Measurements from ENCODE around the gene PAM16.

The PAM16 gene

GRCh38 chr16:4325253-4325758 lies 25.8 kb downstream of the PAM16 start:
- Histone ChIP-seq H3K9me3 (ENCODE audit: severe bottlenecking) (no peaks in the 10 kb centered on the region), H3K27me3 (ENCODE audit: insufficient read depth, low read depth, severe bottlenecking) (no peaks in the 10 kb centered on the region), H3K27ac (no peak overlapping the region), H3K36me3 (no peaks in the 10 kb centered on the region; the same call in none of the 2 replicates), H3K4me3 (ENCODE audit: low read depth, low read length) (no peak overlapping the region)
- no peak for DNase-seq
- no peak for TF ChIP-seq CTCF (IDR thresholded peaks at IDR 0.05; ENCODE audit: low read depth, low read length)

- Histone ChIP-seq H3K27ac (no peak overlapping the region), H3K27me3 (ENCODE audit: insufficient read depth, low read depth, severe bottlenecking) (no peaks in the 10 kb centered on the region), H3K36me3 (no peaks in the 10 kb centered on the region; the same call in none of the 2 replicates), H3K9me3 (ENCODE audit: severe bottlenecking) (no peaks in the 10 kb centered on the region), H3K4me3 (ENCODE audit: low read depth, low read length) (no peak overlapping the region)
- DNase-seq = no peak
- TF ChIP-seq CTCF (IDR thresholded peaks at IDR 0.05; ENCODE audit: low read depth, low read length) = no peak
These were observed 26.4 kb downstream of the PAM16 start for GRCh38 chr16:4324492-4325252.

- Histone ChIP-seq H3K27me3 (ENCODE audit: insufficient read depth, low read depth, severe bottlenecking) (no peaks in the 10 kb centered on the region), H3K27ac (no peak overlapping the region), H3K36me3 (no peaks in the 10 kb centered on the region), H3K9me3 (ENCODE audit: severe bottlenecking) (no peaks in the 10 kb centered on the region), H3K4me3 (ENCODE audit: low read depth, low read length) (no peak overlapping the region)
- no peak for TF ChIP-seq CTCF (IDR thresholded peaks at IDR 0.05; ENCODE audit: low read depth, low read length)
- DNase-seq = no peak
These were observed 27.2 kb downstream of the PAM16 start for GRCh38 chr16:4323845-4324488.

GRCh38 chr16:4323071-4323844 lies 27.9 kb downstream of the PAM16 start:
- Histone ChIP-seq H3K27ac (no peak overlapping the region), H3K9me3 (ENCODE audit: severe bottlenecking) (no peaks in the 10 kb centered on the region), H3K4me3 (ENCODE audit: low read depth, low read length) (no peak overlapping the region), H3K27me3 (ENCODE audit: insufficient read depth, low read depth, severe bottlenecking) (no peaks in the 10 kb centered on the region), H3K36me3 (no peaks in the 10 kb centered on the region)
- DNase-seq = no peak
- TF ChIP-seq CTCF (IDR thresholded peaks at IDR 0.05; ENCODE audit: low read depth, low read length) = no peak

GRCh38 chr16:4322121-4323052 lies 28.7 kb downstream of the PAM16 start:
- no peak for DNase-seq
- TF ChIP-seq CTCF (IDR thresholded peaks at IDR 0.05; ENCODE audit: low read depth, low read length) = no peak
- no peaks in the 10 kb centered on the region for H3K9me3 ChIP-seq (ENCODE audit: severe bottlenecking)
- H3K27me3 ChIP-seq (ENCODE audit: insufficient read depth, low read depth, severe bottlenecking) = no peaks in the 10 kb centered on the region
- H3K4me3 ChIP-seq (ENCODE audit: low read depth, low read length) = no peak overlapping the region
- H3K27ac ChIP-seq = no peak overlapping the region
- no peaks in the 10 kb centered on the region for H3K36me3 ChIP-seq

Data from WERI-Rb-1 (cell line).